ENCODE results near the gene CD200R1L. TPM values are rescaled to one million over a fixed set of nuclear protein-coding genes. Genes with fewer than 3 reads are reported as not detected.
A peak's percentile ranks its signal among the peaks of the same experiment; 100 is the strongest.

The CD200R1L gene
- total RNA-seq, 1 donor from 2014 or later, result not detected

GRCh38 chr3:112829046-112829445 is 17.6 kb downstream of the CD200R1L start:
- DNase-seq (ENCODE audit: missing footprints) (peak; percentile 55), ATAC-seq (no peak)
- intact Hi-C loops (cut with DNase I), result no loop called here

- DNase-seq (ENCODE audit: missing footprints), result no peak
- no peak for ATAC-seq
- intact Hi-C loops (cut with DNase I), result no loop called here
Observed at GRCh38 chr3:112822064-112823055, 24.3 kb downstream of the CD200R1L start.

GRCh38 chr3:112818289-112818688 is 28.4 kb downstream of the CD200R1L start:
- ATAC-seq, result no peak
- no peak for DNase-seq (ENCODE audit: missing footprints)
- intact Hi-C loops (cut with DNase I), result no loop called here

GRCh38 chr3:112817797-112818196 is 28.9 kb downstream of the CD200R1L start:
- DNase-seq (ENCODE audit: missing footprints), result no peak
- ATAC-seq, result no peak
- intact Hi-C loops (cut with DNase I), result no loop called here

- ATAC-seq (no peak), DNase-seq (ENCODE audit: missing footprints) (no peak)
- intact Hi-C loops (cut with DNase I), result no loop called here
Observed at GRCh38 chr3:112817271-112817670, 29.4 kb downstream of the CD200R1L start.

- ATAC-seq, result no peak
- intact Hi-C loops (cut with DNase I), result loop anchor here (2.0 kb wide), 1 partner anchor 173 kb away; no protein-coding TSS in a partner anchor
- no peak for DNase-seq (ENCODE audit: missing footprints)
Observed at GRCh38 chr3:112815981-112816380, 30.7 kb downstream of the CD200R1L start.

- no peak for DNase-seq (ENCODE audit: missing footprints)
- intact Hi-C loops (cut with DNase I), result loop anchor here (2.0 to 5.0 kb wide), 2 partner anchors 82 to 171 kb away; no protein-coding TSS in a partner anchor
- ATAC-seq, result peak; percentile 35
Observed at GRCh38 chr3:112814266-112814665, 32.4 kb downstream of the CD200R1L start.

- intact Hi-C loops (cut with DNase I), result loop anchor here (2.0 to 5.0 kb wide), 2 partner anchors 81 to 171 kb away; no protein-coding TSS in a partner anchor
- DNase-seq (ENCODE audit: missing footprints) (no peak), ATAC-seq (peak; percentile 23)
Observed at GRCh38 chr3:112813723-112814171, 32.9 kb downstream of the CD200R1L start.

GRCh38 chr3:112813016-112813415 is 33.6 kb downstream of the CD200R1L start:
- intact Hi-C loops (cut with DNase I), result loop anchor here (5.0 kb wide), 1 partner anchor 81 kb away; no protein-coding TSS in a partner anchor

GRCh38 chr3:112811917-112812660 is 34.6 kb downstream of the CD200R1L start:
- intact Hi-C loops (cut with DNase I), result loop anchor here (1.0 to 5.0 kb wide), 2 partner anchors 32 to 80 kb away; no protein-coding TSS in a partner anchor
- ATAC-seq (no peak), DNase-seq (ENCODE audit: missing footprints) (peak; percentile 31)

More at GRCh38 chr3:112813016-112813415, 33.6 kb downstream of the CD200R1L start:
- ATAC-seq (no peak), DNase-seq (ENCODE audit: missing footprints) (no peak)

GRCh38 chr3:112811131-112811884 is 35.4 kb downstream of the CD200R1L start:
- DNase-seq (ENCODE audit: missing footprints) (peak; percentile 25), ATAC-seq (peak; percentile 91)
- intact Hi-C loops (cut with DNase I), result loop anchor here (1.0 to 5.0 kb wide), 2 partner anchors 31 to 79 kb away; no protein-coding TSS in a partner anchor

- ATAC-seq (no peak), DNase-seq (ENCODE audit: missing footprints) (no peak)
- intact Hi-C loops (cut with DNase I), result loop anchor here (5.0 kb wide), 1 partner anchor 78 kb away; no protein-coding TSS in a partner anchor
Observed at GRCh38 chr3:112810561-112810960, 36.1 kb downstream of the CD200R1L start.

- DNase-seq (ENCODE audit: missing footprints) (no peak), ATAC-seq (no peak)
Observed at GRCh38 chr3:112808136-112808535, 38.5 kb downstream of the CD200R1L start.

GRCh38 chr3:112807685-112808084 is 39.0 kb downstream of the CD200R1L start:
- no peak for ATAC-seq
- DNase-seq (ENCODE audit: missing footprints), result no peak

More at GRCh38 chr3:112808136-112808535, 38.5 kb downstream of the CD200R1L start:
- intact Hi-C loops (cut with DNase I), result no loop called here

GRCh38 chr3:112806903-112807302 is 39.8 kb downstream of the CD200R1L start:
- intact Hi-C loops (cut with DNase I), result no loop called here
- DNase-seq (ENCODE audit: missing footprints), result no peak
- ATAC-seq, result no peak

More at GRCh38 chr3:112807685-112808084, 39.0 kb downstream of the CD200R1L start:
- intact Hi-C loops (cut with DNase I), result no loop called here

- ATAC-seq (no peak), DNase-seq (ENCODE audit: missing footprints) (no peak)
- intact Hi-C loops (cut with DNase I), result no loop called here
Observed at GRCh38 chr3:112805126-112805525, 41.5 kb downstream of the CD200R1L start.

GRCh38 chr3:112804021-112804420 is 42.6 kb downstream of the CD200R1L start:
- intact Hi-C loops (cut with DNase I), result no loop called here
- DNase-seq (ENCODE audit: missing footprints) (no peak), ATAC-seq (no peak)

- ATAC-seq, result no peak
- intact Hi-C loops (cut with DNase I), result no loop called here
Observed at GRCh38 chr3:112803467-112803866, 43.2 kb downstream of the CD200R1L start.

More at GRCh38 chr3:112803467-112803866, 43.2 kb downstream of the CD200R1L start:
- no peak for DNase-seq (ENCODE audit: missing footprints)

Measured in Right ventricle myocardium inferior (tissue), 1 donor.